ENCODE results near the gene PCBP3. TPM values are rescaled to one million over a fixed set of nuclear protein-coding genes. Genes with fewer than 3 reads are reported as not detected.
"Not testable (repeated sequence)": the region's sequence is repeated elsewhere in the genome, so short reads cannot be mapped to it uniquely, and the experiment has no call there.

The PCBP3 gene
- total RNA-seq, 2 donors from 2014 or later = 2.6 to 7.4 TPM

- no peak for DNase-seq (ENCODE audit: low spot score)
- intact Hi-C loops (cut with DNase I) = no loop called here
Observed at GRCh38 chr21:45792682-45793383, 149.3 kb downstream of the PCBP3 start.

GRCh38 chr21:45794027-45794426 lies 150.5 kb downstream of the PCBP3 start:
- intact Hi-C loops (cut with DNase I) = no loop called here
- no peak for DNase-seq (ENCODE audit: low spot score)

- DNase-seq (ENCODE audit: low spot score) = no peak
- intact Hi-C loops (cut with DNase I) = no loop called here
Observed at GRCh38 chr21:45796003-45796402, 152.5 kb downstream of the PCBP3 start.

- intact Hi-C loops (cut with DNase I) = no loop called here
Observed at GRCh38 chr21:45797338-45797737, 153.8 kb downstream of the PCBP3 start.

GRCh38 chr21:45799765-45800338 lies 156.3 kb downstream of the PCBP3 start:
- no peak for DNase-seq (ENCODE audit: low spot score)
- intact Hi-C loops (cut with DNase I) = no loop called here

More at GRCh38 chr21:45797338-45797737, 153.8 kb downstream of the PCBP3 start:
- no peak for DNase-seq (ENCODE audit: low spot score)

- intact Hi-C loops (cut with DNase I) = no loop called here
- DNase-seq (ENCODE audit: low spot score) = no peak
Observed at GRCh38 chr21:45800339-45801080, 157.0 kb downstream of the PCBP3 start.

- peak; percentile 68 for DNase-seq (ENCODE audit: low spot score)
- intact Hi-C loops (cut with DNase I) = no loop called here
Observed at GRCh38 chr21:45801129-45801964, 157.8 kb downstream of the PCBP3 start.

- intact Hi-C loops (cut with DNase I) = no loop called here
- DNase-seq (ENCODE audit: low spot score) = peak; percentile 69
Observed at GRCh38 chr21:45801989-45802388, 158.5 kb downstream of the PCBP3 start.

- no peak for DNase-seq (ENCODE audit: low spot score)
Observed at GRCh38 chr21:45802425-45802824, 158.9 kb downstream of the PCBP3 start.

GRCh38 chr21:45802956-45803617 lies 159.6 kb downstream of the PCBP3 start:
- intact Hi-C loops (cut with DNase I) = no loop called here

More at GRCh38 chr21:45802425-45802824, 158.9 kb downstream of the PCBP3 start:
- intact Hi-C loops (cut with DNase I) = no loop called here

GRCh38 chr21:45803618-45804340 lies 160.3 kb downstream of the PCBP3 start:
- intact Hi-C loops (cut with DNase I) = no loop called here
- DNase-seq (ENCODE audit: low spot score) = no peak

More at GRCh38 chr21:45802956-45803617, 159.6 kb downstream of the PCBP3 start:
- DNase-seq (ENCODE audit: low spot score) = no peak

GRCh38 chr21:45804809-45805313 lies 161.3 kb downstream of the PCBP3 start:
- no peak for DNase-seq (ENCODE audit: low spot score)

GRCh38 chr21:45805321-45805720 lies 161.8 kb downstream of the PCBP3 start:
- no peak for DNase-seq (ENCODE audit: low spot score)
- intact Hi-C loops (cut with DNase I) = loop anchor here in 1 of 2 donors (5.0 kb wide), 1 partner anchor 1303 kb away; no protein-coding TSS in a partner anchor

More at GRCh38 chr21:45804809-45805313, 161.3 kb downstream of the PCBP3 start:
- intact Hi-C loops (cut with DNase I) = loop anchor here in 1 of 2 donors (5.0 kb wide), 1 partner anchor 1303 kb away; no protein-coding TSS in a partner anchor

GRCh38 chr21:45806042-45806441 lies 162.5 kb downstream of the PCBP3 start:
- intact Hi-C loops (cut with DNase I) = loop anchor here in 1 of 2 donors (5.0 kb wide), 1 partner anchor 1304 kb away; no protein-coding TSS in a partner anchor
- no peak for DNase-seq (ENCODE audit: low spot score)

GRCh38 chr21:45808663-45809062 lies 165.1 kb downstream of the PCBP3 start:
- not testable (repeated sequence) for DNase-seq (ENCODE audit: low spot score)
- intact Hi-C loops (cut with DNase I) = loop anchor here in 1 of 2 donors (5.0 kb wide), 1 partner anchor 1306 kb away; no protein-coding TSS in a partner anchor

- peak; percentile 58 for DNase-seq (ENCODE audit: low spot score)
Observed at GRCh38 chr21:45809421-45809820, 165.9 kb downstream of the PCBP3 start.

GRCh38 chr21:45811136-45811535 lies 167.6 kb downstream of the PCBP3 start:
- intact Hi-C loops (cut with DNase I) = no loop called here
- DNase-seq (ENCODE audit: low spot score) = peak; percentile 35

More at GRCh38 chr21:45809421-45809820, 165.9 kb downstream of the PCBP3 start:
- intact Hi-C loops (cut with DNase I) = loop anchor here in 1 of 2 donors (5.0 kb wide), 1 partner anchor 1307 kb away; no protein-coding TSS in a partner anchor

Measured in posterior vena cava (tissue), 2 donors.